Activated CD8-positive, alpha-beta T cell treated with anti-CD3 and anti-CD28 coated beads, Interleukin-2, amount 10 ng/mL, durations not matched to agents 7 days and 5 days (primary cell): ENCODE data around the gene CCDC85C. TPM values are rescaled to one million over a fixed set of nuclear protein-coding genes. Genes with fewer than 3 reads are reported as not detected.
A peak's percentile ranks its signal among the peaks of the same experiment; 100 is the strongest.

Source experiments
- ATAC-seq: fragments of 150-1000 bp; cut with Tn5 transposase; one replicate; pipeline ENCODE4 v1.10.0; 2021; ENCODE audit warnings: moderate library complexity
- CTCF ChIA-PET: fragments of 350-600 bp; sonication (Branson Sonifier 250); formaldehyde crosslinking; loops from one replicate; lab custom pipeline; 2021; ENCODE audit warnings: antibody characterized with exemption; lab: Charles Lee
- POLR2A ChIA-PET: fragments of 350-600 bp; sonication (Branson Sonifier 250); formaldehyde crosslinking; loops from one replicate; lab custom pipeline; 2021; ENCODE audit warnings: antibody characterized with exemption; lab: Charles Lee
- DNase-seq: peaks from one replicate; pipeline ENCODE4 v3.0.0-alpha.2; 2020
- H3K27ac Mint-ChIP-seq: one replicate; pipeline ENCODE4 v1.8.0; 2021; ENCODE audit warnings: mild to moderate bottlenecking, mixed read lengths
- H3K27me3 Mint-ChIP-seq: one replicate; pipeline ENCODE4 v1.8.0; 2021; ENCODE audit warnings: low read depth, mixed read lengths
- H3K36me3 Mint-ChIP-seq: one replicate; pipeline ENCODE4 v1.8.0; 2021; ENCODE audit warnings: low read depth, mixed read lengths
- H3K4me1 Mint-ChIP-seq: one replicate; pipeline ENCODE4 v1.8.0; 2021; ENCODE audit warnings: low read depth, mixed read lengths
- H3K4me3 Mint-ChIP-seq: one replicate; pipeline ENCODE4 v1.8.0; 2021; ENCODE audit warnings: mild to moderate bottlenecking, mixed read lengths
- H3K9me3 Mint-ChIP-seq: one replicate; pipeline ENCODE4 v1.8.0; 2022; ENCODE audit warnings: mixed read lengths; ENCODE audit not compliant: insufficient read depth
- total RNA-seq, 2 experiments: library from RNA; stranded (reverse); gene quantifications; one replicate each; pipeline ENCODE4 v1.2.3, GENCODE V29; 2021

CCDC85C gene
- total RNA-seq = 1 to 10 TPM; 7.5 to 8.9 TPM

DNA sequence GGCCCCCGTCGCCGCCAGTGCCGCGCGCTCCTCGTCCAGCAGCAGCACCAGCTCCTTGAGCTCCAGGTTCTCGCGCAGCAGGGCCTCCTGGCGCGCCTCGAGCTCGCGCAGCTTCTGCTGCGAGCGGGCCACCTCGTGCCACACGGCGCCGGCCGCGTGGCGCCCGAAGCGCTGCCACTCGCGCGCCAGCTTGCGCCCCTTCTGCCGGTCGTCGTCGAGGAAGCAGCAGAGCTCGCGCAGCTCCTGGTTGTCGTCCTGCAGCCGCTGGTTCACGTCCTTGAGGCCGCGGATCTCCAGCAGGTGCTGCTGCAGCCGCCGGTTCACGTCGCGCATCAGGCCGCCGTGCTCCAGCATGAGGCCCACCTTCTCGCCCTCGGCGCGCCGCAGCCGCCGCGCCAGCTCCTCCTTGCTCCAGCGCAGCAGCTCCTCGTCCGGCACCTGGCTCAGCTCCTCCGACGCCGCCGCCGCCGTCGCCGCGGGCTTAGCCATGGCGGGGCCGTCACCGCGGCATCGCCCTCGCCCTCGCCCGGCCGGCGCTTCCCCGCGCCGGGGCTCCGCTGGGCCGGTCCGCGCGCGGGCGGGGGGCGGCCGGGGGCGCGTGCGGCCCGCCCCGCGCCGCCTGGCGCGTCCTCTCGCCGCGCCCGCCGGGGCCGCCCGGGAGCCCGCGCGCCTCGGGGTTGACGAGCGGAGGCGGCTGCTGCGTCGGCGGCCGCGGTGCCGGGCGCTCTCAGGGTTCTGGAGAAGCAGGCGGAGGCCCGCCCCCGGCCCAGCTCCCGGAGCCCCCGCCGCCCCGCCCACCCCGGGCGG lies at the start of gene CCDC85C:
TSS of gene CCDC85C (minus strand) at position 737 of the 807 bp plus-strand sequence. CDS start at position 489, 248 bp downstream.
- Mint-ChIP-seq H3K4me1 (peaks cover 19% of the 10 kb centered on the region), H3K9me3 (no peaks in the 10 kb centered on the region), H3K36me3 (no peaks in the 10 kb centered on the region), H3K27ac (peak within 1 kb of the TSS; percentile 87), H3K4me3 (peak within 1 kb of the TSS; percentile 88), H3K27me3 (peaks cover 8% of the 10 kb centered on the region)
- peak; percentile 54 for DNase-seq
- ChIA-PET CTCF (interaction anchor here (1.0 to 1.3 kb wide), 2 partner anchors 79 to 293 kb away, joined by 3 read pairs; no protein-coding TSS in a partner anchor), POLR2A (interaction anchor here (0.6 to 1.4 kb wide), 4 partner anchors 14 to 124 kb away, joined by 3 to 6 read pairs (median 3); no protein-coding TSS in a partner anchor)
- peak; percentile 10 for ATAC-seq

DNA sequence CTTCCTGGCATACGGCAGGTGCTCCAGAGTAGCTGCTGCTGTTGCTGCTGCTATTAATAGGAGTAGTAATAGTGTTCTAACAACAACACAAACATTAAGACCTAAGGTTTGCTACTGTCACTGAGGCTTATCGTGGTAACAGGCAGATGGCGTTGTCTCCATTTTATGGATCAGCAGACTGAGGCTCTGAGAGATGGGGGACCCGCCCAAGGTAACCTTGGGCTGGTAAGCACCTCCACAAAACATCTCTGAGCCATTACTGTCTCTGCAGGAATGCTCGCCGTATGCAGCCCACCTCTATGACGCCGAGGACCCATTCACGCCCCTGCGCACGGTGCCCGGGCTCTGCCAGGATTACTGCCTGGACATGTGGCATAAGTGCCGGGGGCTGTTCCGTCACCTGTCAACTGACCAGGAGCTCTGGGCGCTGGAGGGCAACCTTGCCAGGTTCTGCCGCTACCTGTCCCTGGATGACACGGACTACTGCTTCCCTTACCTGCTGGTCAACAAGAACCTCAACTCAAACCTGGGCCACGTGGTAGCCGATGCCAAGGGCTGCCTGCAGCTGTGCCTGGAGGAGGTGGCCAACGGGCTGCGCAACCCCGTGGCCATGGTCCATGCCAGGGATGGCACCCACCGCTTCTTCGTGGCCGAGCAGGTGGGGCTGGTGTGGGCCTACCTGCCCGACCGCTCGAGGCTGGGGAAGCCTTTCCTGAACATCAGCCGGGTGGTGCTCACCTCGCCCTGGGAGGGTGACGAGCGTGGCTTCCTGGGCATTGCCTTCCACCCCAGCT lies 48.1 kb upstream of the CCDC85C start:
- no peak overlapping the region for H3K27ac Mint-ChIP-seq
- no peak for ATAC-seq
- no peak for DNase-seq
- H3K27me3 Mint-ChIP-seq = peaks cover 10% of the 10 kb centered on the region
- H3K36me3 Mint-ChIP-seq = no peaks in the 10 kb centered on the region
- no peak overlapping the region for H3K4me3 Mint-ChIP-seq
- no peaks in the 10 kb centered on the region for H3K4me1 Mint-ChIP-seq
- POLR2A ChIA-PET = no interaction called here
- CTCF ChIA-PET = no interaction called here
- H3K9me3 Mint-ChIP-seq = no peaks in the 10 kb centered on the region

DNA sequence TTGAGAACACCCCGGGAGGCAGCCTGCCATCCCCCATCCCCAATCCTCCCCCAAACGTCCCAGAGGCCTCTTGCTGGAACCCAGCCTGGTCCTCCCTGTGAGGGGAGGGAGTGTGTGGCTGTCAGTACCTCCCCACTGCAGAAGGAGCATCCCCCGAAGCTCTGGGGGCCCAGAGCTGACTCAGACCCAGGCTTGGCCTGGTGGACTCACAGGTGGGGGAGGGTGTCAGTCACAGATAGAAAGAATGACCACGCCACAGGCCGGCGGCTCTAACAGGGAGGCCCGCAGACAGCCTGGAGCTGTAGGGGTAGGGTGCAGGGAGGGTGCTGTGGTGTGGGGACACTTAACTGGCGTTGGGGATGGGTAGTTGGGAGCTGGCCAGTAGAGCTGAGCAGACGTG lies 46.2 kb upstream of the CCDC85C start:
- H3K27me3 Mint-ChIP-seq = peaks cover 24% of the 10 kb centered on the region
- H3K36me3 Mint-ChIP-seq = no peaks in the 10 kb centered on the region
- H3K27ac Mint-ChIP-seq = no peak overlapping the region
- no peak for ATAC-seq
- H3K4me3 Mint-ChIP-seq = no peak overlapping the region
- H3K4me1 Mint-ChIP-seq = peaks cover 2% of the 10 kb centered on the region
- no peaks in the 10 kb centered on the region for H3K9me3 Mint-ChIP-seq
- CTCF ChIA-PET = no interaction called here
- no peak for DNase-seq
- POLR2A ChIA-PET = no interaction called here

DNA sequence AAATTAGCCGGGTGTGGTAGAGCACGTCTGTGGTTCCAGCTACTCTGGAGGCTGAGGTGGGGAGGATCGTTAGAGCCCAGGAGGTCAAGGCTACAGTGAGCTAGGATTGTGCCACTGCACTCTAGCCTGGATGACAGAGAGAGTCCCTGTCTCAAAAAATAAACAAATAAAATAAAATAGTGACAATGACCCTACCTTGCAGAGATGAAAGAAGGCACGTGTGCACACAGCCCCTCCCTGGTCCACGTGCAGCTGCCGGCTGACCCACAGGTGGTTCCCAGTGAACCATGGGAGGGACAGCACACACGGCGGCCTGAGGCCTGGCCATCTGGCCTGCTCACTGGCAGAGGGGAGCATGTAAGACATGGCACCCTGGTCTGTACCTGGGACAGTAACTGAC lies 45.6 kb upstream of the CCDC85C start:
- H3K4me1 Mint-ChIP-seq = peaks cover 2% of the 10 kb centered on the region
- no peak for DNase-seq
- ChIA-PET CTCF (no interaction called here), POLR2A (no interaction called here)
- no peak for ATAC-seq
- H3K27ac Mint-ChIP-seq = no peak overlapping the region
- H3K36me3 Mint-ChIP-seq = no peaks in the 10 kb centered on the region
- H3K9me3 Mint-ChIP-seq = no peaks in the 10 kb centered on the region
- peaks cover 21% of the 10 kb centered on the region for H3K27me3 Mint-ChIP-seq
- H3K4me3 Mint-ChIP-seq = no peak overlapping the region

DNA sequence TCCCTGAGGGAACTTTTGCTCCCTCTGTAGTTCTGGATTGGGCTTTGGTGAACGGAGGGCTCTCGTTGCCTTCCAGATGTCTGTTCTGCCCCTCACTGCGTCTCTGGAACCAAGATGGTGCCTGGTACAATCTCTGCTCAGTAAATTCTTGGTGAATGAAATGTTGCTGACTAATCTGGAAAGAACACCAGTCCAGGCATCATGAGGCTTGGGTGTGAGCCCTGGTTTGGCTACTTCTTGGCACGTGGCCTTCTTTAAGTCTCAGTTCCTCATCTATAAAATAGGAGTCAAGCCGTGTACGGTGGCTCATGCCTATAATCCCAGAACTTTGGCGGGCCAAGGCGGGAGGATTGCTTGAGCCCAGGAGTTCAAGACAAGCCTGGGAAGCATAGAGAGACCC lies 45.2 kb upstream of the CCDC85C start:
- ChIA-PET POLR2A (no interaction called here), CTCF (no interaction called here)
- no peak overlapping the region for H3K27ac Mint-ChIP-seq
- no peaks in the 10 kb centered on the region for H3K36me3 Mint-ChIP-seq
- no peaks in the 10 kb centered on the region for H3K9me3 Mint-ChIP-seq
- DNase-seq = no peak
- H3K4me3 Mint-ChIP-seq = no peak overlapping the region
- ATAC-seq = no peak
- peaks cover 2% of the 10 kb centered on the region for H3K4me1 Mint-ChIP-seq
- peaks cover 20% of the 10 kb centered on the region for H3K27me3 Mint-ChIP-seq

DNA sequence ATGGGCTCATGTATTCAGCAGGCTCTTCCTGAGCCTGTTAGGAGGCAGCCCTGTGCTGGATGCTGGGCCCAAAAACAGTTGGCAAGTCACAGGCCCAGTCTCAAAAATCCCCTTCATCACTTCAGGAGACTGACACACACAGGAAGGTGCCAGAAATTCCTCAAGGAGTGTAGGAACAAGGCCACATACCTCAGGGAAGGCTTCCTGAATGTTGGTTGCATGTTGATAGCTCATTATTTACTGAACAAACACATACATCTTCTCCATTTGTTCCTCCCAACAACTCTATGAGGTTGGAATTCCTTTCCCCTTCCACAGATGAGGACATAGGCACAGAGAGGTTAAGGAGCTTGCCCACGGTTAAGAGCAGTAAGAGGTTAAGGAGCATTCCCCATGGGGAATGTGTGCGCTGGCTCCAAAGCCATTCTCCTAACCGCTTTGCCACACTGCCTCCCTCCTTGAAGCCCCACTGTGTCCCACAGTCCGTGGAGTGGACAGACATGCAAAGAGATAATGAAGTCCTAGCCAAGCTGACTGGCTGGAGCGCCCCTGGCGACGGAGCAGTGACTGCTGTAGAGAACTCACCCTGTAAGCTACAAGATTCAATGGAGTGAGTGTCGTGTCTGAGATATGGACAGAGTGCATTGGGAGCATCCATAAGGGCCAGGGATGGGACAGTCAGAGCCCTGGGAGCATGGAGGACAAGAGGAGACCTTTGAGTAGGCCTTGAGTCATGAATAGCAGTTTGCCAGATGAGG lies 44.2 kb upstream of the CCDC85C start:
- ChIA-PET POLR2A (no interaction called here), CTCF (no interaction called here)
- peaks cover 29% of the 10 kb centered on the region for H3K27me3 Mint-ChIP-seq
- ATAC-seq (no peak), DNase-seq (no peak)
- no peak overlapping the region for H3K4me3 Mint-ChIP-seq
- no peaks in the 10 kb centered on the region for H3K9me3 Mint-ChIP-seq
- peaks cover 2% of the 10 kb centered on the region for H3K4me1 Mint-ChIP-seq
- no peaks in the 10 kb centered on the region for H3K36me3 Mint-ChIP-seq
- no peak overlapping the region for H3K27ac Mint-ChIP-seq

DNA sequence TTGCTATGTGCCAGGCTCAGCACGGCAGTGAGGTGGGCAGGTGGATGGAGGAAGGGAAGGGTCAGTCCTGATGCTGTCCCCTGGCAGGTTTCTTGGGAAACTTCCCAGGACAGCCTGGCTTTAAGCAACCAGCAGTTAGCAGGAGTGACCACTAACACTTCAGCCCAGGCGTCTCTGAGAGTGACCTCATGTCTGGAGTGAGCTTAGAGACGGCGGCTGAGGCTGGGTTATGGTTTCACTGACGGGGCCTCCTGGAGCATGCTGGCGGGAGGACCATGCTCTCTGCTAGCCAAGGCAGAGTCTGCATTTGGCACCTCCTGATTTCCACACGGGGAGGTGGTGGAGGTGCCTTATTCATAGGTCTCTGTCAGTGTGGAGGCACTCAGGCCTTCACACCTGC lies 43.4 kb upstream of the CCDC85C start:
- H3K4me1 Mint-ChIP-seq = peaks cover 2% of the 10 kb centered on the region
- ATAC-seq (no peak), DNase-seq (no peak)
- ChIA-PET CTCF (no interaction called here), POLR2A (no interaction called here)
- H3K9me3 Mint-ChIP-seq = no peaks in the 10 kb centered on the region
- H3K36me3 Mint-ChIP-seq = no peaks in the 10 kb centered on the region
- no peak overlapping the region for H3K27ac Mint-ChIP-seq
- H3K4me3 Mint-ChIP-seq = no peak overlapping the region
- peaks cover 29% of the 10 kb centered on the region for H3K27me3 Mint-ChIP-seq

DNA sequence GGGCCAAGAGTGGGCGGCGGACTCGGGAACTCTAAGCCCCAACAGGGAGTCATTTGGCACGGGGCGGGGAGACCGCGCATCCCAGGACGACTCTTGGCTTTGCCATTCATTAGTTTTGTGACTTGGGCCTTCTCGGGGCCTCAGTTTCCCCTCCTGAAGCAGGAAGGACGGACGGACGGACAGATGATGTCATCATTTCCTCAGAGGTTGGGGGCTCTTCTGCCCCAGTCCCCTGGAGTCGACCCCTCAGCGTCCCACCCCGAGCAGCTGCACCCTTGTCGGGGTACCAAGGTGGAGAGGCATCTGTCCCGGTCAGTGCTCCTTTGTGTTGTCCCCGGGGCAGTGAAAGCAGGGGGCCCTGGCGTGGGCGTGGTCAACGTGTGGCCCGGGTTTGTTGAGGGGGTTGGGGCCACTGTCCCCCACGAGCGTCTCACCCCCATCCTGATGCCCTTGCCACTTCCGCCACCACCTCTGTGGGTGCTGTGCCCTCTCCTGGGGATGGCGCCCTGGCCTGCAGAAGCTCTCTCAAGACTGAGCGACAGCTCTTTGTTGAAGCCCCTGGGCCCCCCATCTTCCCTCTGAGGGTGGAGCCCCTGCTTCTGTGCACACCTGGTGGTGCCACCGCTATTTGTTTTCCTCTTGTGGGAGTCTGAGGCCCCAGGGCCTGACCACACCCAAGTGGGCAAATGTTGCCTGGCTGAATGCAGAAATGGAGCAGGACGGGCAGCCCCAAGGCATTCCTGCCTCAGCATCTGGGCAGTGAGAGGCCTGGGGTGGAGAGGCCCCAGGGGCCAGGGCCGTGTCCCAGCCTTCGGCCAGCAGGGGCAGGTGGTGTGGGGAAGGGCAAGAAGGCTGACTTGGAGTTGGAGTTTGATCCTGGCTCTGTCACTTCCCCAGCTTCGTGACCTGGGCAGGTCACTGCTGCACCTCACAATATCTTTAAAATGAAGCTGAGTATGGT lies 41.8 kb upstream of the CCDC85C start:
- CTCF ChIA-PET = no interaction called here

DNA sequence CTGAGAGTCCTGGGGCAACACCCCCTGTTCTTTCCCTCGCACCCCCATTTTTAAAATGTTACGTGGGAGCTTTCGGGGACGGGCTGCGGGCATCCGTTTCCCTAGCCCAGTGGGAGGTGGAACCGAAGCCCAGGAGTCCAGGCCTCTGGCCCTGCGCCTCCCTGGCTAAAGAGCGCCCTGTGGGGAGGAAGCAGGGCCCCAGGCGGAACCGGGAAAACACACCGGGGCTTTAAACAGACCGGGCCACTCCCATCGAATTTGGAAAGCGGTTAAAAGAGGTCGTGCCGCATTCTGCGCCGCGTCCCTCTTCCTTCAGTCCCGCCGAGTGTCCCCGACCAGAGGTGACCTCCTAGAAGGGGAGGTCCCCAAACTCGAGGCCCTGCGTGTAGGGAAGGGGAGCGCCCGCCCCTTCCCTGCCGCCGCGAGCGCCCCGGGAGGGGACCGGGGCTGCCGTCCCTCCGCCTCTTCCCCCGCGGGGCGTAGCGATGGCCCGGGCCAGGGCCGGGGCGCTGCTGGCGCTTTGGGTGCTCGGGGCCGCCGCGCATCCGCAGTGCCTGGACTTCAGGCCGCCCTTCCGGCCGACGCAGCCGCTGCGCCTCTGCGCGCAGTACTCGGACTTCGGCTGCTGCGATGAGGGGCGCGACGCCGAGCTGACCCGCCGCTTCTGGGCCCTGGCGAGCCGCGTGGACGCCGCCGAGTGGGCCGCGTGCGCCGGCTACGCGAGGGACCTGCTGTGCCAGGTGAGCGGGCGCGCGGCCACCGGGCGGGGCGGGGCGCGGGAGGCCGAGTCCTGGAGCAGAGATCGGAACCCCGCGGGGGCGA lies 40.9 kb upstream of the CCDC85C start, which contains the start of gene HHIPL1:
TSS of gene HHIPL1 (plus strand) at position 407 of the 822 bp plus-strand sequence. CDS start at position 486, 79 bp downstream.
- H3K9me3 Mint-ChIP-seq = no peaks in the 10 kb centered on the region
- H3K27me3 Mint-ChIP-seq = peaks cover 31% of the 10 kb centered on the region
- H3K36me3 Mint-ChIP-seq = no peaks in the 10 kb centered on the region
- no peak within 1 kb of the TSS for H3K4me3 Mint-ChIP-seq
- DNase-seq (no peak), ATAC-seq (no peak)
- ChIA-PET POLR2A (no interaction called here), CTCF (no interaction called here)
- peaks cover 2% of the 10 kb centered on the region for H3K4me1 Mint-ChIP-seq
- no peak within 1 kb of the TSS for H3K27ac Mint-ChIP-seq

More for the DNA sequence above, 41.8 kb upstream of the CCDC85C start:
- POLR2A ChIA-PET = no interaction called here
- no peaks in the 10 kb centered on the region for H3K9me3 Mint-ChIP-seq
- H3K4me1 Mint-ChIP-seq = peaks cover 2% of the 10 kb centered on the region
- no peak for DNase-seq
- H3K27me3 Mint-ChIP-seq = peaks cover 31% of the 10 kb centered on the region
- no peak overlapping the region for H3K27ac Mint-ChIP-seq
- no peak overlapping the region for H3K4me3 Mint-ChIP-seq
- ATAC-seq = no peak
- no peaks in the 10 kb centered on the region for H3K36me3 Mint-ChIP-seq

DNA sequence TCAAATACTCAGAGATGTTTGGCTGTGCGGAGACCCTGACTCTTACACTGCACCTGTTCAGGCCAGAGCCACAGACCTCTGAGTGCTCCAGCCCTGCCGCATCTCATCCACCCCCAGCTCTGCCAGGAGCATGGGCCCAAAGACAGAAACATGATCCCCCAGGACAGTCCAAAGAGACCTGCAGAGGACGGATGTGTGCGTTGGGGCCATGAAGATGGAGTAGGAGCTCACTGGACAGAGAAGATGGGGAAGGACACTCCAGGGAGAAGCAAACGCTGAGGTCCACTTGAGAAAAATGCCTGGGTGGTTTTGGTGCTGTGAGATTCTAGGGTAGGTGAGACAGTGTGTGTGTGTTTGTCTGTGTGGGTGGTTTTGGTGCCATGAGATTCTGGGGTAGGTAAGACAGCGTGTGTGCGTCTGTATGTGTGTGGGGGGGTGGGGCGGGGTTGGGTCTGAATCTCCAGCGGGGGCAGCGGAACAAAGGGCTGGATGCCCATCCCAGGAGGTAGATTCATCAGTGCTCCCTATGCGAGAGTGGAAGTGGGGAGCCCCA lies 40.1 kb upstream of the CCDC85C start:
- Mint-ChIP-seq H3K9me3 (no peaks in the 10 kb centered on the region), H3K4me3 (no peak overlapping the region), H3K36me3 (no peaks in the 10 kb centered on the region), H3K4me1 (peaks cover 2% of the 10 kb centered on the region), H3K27me3 (peaks cover 31% of the 10 kb centered on the region), H3K27ac (no peak overlapping the region)
- ChIA-PET POLR2A (no interaction called here), CTCF (no interaction called here)
- no peak for DNase-seq
- ATAC-seq = no peak
